Activated CD4-positive, alpha-beta T cell treated with anti-CD3 and anti-CD28 coated beads, Interleukin-2, amount 10 ng/mL, durations not matched to agents 24 days and 14 days (primary cell): ENCODE data around the gene BMP2. TPM values are rescaled to one million over a fixed set of nuclear protein-coding genes. Genes with fewer than 3 reads are reported as not detected.

Experiments used
- DNase-seq: peaks from one replicate; pipeline ENCODE4 v3.0.0; 2022
- H3K27ac Mint-ChIP-seq: one replicate; pipeline ENCODE4 v1.8.0; 2022; ENCODE audit warnings: mild to moderate bottlenecking, mixed read lengths
- H3K27me3 Mint-ChIP-seq: one replicate; pipeline ENCODE4 v1.8.0; 2022; ENCODE audit warnings: mixed read lengths
- H3K36me3 Mint-ChIP-seq: one replicate; pipeline ENCODE4 v1.8.0; 2022; ENCODE audit warnings: low read depth, mild to moderate bottlenecking, mixed read lengths
- H3K4me1 Mint-ChIP-seq: one replicate; pipeline ENCODE4 v1.8.0; 2021; ENCODE audit warnings: mixed read lengths
- H3K4me3 Mint-ChIP-seq: one replicate; pipeline ENCODE4 v1.8.0; 2022; ENCODE audit warnings: mild to moderate bottlenecking, moderate library complexity, mixed read lengths
- H3K9me3 Mint-ChIP-seq: one replicate; pipeline ENCODE4 v1.8.0; 2021; ENCODE audit warnings: mixed read lengths
- intact Hi-C: fragments of 100-400 bp; cut with micrococcal nuclease; formaldehyde crosslinking; loops from one replicate; pipeline ENCODE4 v1.15.1; 2023
- total RNA-seq: library from RNA; stranded (reverse); gene quantifications from 2 replicates; pipeline ENCODE4 v1.2.3, GENCODE V29; 2022

Gene BMP2
- total RNA-seq, result 0.09 and 0.12 TPM in 2 replicates

GRCh38 chr20:6767536-6768227, at the start of gene BMP2:
TSS of gene BMP2 (plus strand) at chr20:6767686. CDS start at chr20:6770127, 2,441 bp downstream.
- no peaks in the 10 kb centered on the region for H3K36me3 Mint-ChIP-seq
- H3K27me3 Mint-ChIP-seq, result peaks cover 49% of the 10 kb centered on the region
- H3K27ac Mint-ChIP-seq, result no peak within 1 kb of the TSS
- DNase-seq, result peak; percentile 71
- intact Hi-C loops, result loop anchor here (5.0 kb wide), 1 partner anchor 1090 kb away; no protein-coding TSS in a partner anchor
- H3K9me3 Mint-ChIP-seq, result no peaks in the 10 kb centered on the region
- H3K4me1 Mint-ChIP-seq, result no peaks in the 10 kb centered on the region
- peak within 1 kb of the TSS; percentile 48 for H3K4me3 Mint-ChIP-seq

DNA sequence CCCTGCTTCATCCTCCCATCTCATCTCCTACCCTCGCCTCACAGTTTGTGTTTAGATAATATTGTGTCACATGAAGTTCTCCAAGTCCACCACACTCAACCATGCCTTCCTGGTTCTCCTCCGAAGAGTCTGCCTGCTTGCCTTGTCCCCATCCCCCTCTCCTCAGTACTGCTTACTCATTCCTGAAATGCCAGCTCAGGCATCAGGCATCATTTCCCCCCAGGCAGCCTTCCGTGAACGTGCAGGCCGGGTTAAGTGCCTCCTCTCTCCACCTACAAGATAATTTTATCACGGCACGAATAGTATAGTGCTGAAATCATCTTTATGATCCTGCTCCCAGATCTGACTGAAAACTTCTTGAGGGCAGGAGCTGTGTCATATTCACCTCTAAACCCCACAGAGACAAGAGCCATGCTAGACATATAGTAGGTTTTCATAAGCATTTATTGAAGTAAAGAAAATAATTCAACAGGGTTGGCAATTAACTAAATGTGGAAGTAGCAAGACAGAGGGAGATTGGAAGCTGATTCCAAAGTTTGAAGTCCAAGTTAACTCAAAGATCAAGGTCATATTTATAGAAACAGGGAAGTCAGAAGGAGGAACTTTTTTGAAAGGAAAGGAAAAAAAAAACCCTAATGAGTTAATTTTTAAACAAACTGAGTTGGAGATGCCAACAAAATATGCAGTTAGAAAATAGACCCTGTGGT, 48.7 kb upstream of the BMP2 start:
- Mint-ChIP-seq H3K27ac (no peak overlapping the region), H3K36me3 (no peaks in the 10 kb centered on the region), H3K27me3 (no peaks in the 10 kb centered on the region), H3K4me3 (no peak overlapping the region), H3K9me3 (peaks cover 4% of the 10 kb centered on the region), H3K4me1 (no peaks in the 10 kb centered on the region)
- no peak for DNase-seq
- intact Hi-C loops, result no loop called here

DNA sequence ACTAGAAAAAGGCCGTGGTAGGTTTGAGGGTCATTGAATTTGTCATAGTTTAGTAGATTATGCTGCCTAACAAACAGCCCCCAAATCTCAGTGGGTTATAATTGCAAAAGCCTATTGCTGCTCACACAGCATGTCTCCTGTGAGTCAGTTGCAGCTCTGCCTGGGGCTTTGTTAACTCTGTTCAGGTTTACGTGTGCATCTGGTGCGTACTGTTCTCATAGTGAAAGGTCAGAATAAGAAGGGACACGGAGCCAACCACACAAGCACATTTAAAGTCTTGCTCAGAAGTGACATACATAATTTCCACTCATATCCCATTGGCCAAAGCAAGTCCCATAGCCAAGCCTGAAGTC, 48.1 kb upstream of the BMP2 start:
- no peak overlapping the region for H3K27ac Mint-ChIP-seq
- DNase-seq, result no peak
- H3K36me3 Mint-ChIP-seq, result no peaks in the 10 kb centered on the region
- no peaks in the 10 kb centered on the region for H3K27me3 Mint-ChIP-seq
- no peaks in the 10 kb centered on the region for H3K4me1 Mint-ChIP-seq
- intact Hi-C loops, result no loop called here
- H3K9me3 Mint-ChIP-seq, result peaks cover 4% of the 10 kb centered on the region
- H3K4me3 Mint-ChIP-seq, result no peak overlapping the region

DNA sequence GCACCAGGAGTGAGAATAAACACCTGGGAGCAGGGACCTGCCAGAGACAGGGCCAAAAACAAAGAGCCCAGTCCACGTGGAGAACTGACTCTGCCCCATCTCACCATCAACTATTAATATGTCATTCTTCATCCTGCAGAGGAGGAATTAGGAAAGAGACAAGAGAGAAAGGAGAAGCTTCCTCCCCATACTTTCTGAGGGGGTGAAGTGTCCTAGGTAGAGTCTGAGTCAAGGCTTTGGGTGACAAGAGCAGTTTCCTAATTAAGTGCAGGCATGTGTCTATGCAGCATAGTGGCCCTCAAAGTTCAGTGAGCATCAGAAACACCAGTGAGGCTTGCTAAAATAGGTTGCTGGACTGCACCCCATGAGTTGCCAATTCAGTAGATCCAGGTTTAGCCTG, 40.7 kb upstream of the BMP2 start:
- H3K36me3 Mint-ChIP-seq, result no peaks in the 10 kb centered on the region
- no peaks in the 10 kb centered on the region for H3K9me3 Mint-ChIP-seq
- no peak for DNase-seq
- H3K4me1 Mint-ChIP-seq, result no peaks in the 10 kb centered on the region
- no peak overlapping the region for H3K4me3 Mint-ChIP-seq
- intact Hi-C loops, result no loop called here
- H3K27ac Mint-ChIP-seq, result no peak overlapping the region
- H3K27me3 Mint-ChIP-seq, result no peaks in the 10 kb centered on the region

DNA sequence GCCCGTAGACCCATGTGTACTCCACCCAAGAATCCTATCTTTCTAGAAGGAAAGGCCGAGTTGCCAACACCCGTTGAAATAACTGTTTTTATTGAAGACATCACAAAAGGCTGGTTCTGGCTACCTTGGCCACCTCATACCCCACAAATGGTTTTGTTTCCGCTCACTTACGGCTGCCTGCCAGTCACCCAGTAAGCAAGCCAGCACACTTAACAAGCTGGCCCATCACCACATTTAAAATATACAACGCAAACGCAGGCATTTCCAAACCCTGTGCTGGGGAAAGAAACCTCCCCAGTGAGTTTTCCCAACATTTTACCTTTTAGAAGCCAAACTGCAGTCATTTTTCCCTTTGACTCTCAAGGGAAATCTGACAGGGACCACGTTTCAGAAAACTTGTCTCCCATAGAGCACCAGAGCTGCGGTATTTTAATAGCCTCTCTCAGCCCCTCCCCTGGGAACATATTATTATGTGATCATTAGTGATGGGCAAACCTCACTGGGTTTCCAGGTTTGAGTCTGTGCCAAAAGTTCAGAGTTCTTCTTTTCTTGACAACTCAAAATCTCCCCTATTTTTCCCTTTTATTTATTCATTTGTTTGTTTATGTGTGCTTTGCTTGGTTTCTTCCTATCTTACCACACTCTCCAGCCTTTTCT, 36.7 kb upstream of the BMP2 start:
- H3K27ac Mint-ChIP-seq, result no peak overlapping the region
- intact Hi-C loops, result no loop called here
- H3K9me3 Mint-ChIP-seq, result no peaks in the 10 kb centered on the region
- no peaks in the 10 kb centered on the region for H3K36me3 Mint-ChIP-seq
- no peaks in the 10 kb centered on the region for H3K4me1 Mint-ChIP-seq
- no peak for DNase-seq
- no peaks in the 10 kb centered on the region for H3K27me3 Mint-ChIP-seq
- no peak overlapping the region for H3K4me3 Mint-ChIP-seq

- no peak for DNase-seq
- no peaks in the 10 kb centered on the region for H3K36me3 Mint-ChIP-seq
- H3K27me3 Mint-ChIP-seq, result no peaks in the 10 kb centered on the region
- no peaks in the 10 kb centered on the region for H3K9me3 Mint-ChIP-seq
- H3K27ac Mint-ChIP-seq, result no peak overlapping the region
- intact Hi-C loops, result no loop called here
- H3K4me3 Mint-ChIP-seq, result no peak overlapping the region
- no peaks in the 10 kb centered on the region for H3K4me1 Mint-ChIP-seq
Observed at GRCh38 chr20:6732001-6732447, 35.5 kb upstream of the BMP2 start.

- H3K36me3 Mint-ChIP-seq, result no peaks in the 10 kb centered on the region
- DNase-seq, result no peak
- intact Hi-C loops, result no loop called here
- no peaks in the 10 kb centered on the region for H3K4me1 Mint-ChIP-seq
- no peak overlapping the region for H3K27ac Mint-ChIP-seq
- H3K9me3 Mint-ChIP-seq, result no peaks in the 10 kb centered on the region
- H3K4me3 Mint-ChIP-seq, result no peak overlapping the region
- H3K27me3 Mint-ChIP-seq, result no peaks in the 10 kb centered on the region
Observed at GRCh38 chr20:6732851-6733250, 34.6 kb upstream of the BMP2 start.

DNA sequence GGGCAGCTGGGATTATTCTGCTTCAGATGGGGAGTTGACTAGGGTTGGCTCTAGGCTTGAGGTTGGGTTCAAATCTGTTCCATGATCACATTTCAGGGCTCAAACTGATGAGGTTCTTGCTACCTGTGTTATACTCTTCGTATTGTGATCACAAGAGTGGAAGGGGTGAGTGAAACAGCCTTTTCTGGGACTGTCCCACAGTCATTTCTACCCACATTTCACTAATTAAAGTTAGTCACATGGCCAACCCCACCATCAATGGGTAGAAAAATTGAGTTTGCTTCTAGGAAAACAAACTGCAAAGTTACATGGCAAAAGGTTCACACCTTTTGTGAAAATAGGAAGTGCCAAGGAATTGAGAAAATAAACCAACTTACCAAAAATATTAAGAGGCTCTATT, 33.5 kb upstream of the BMP2 start:
- no peaks in the 10 kb centered on the region for H3K4me1 Mint-ChIP-seq
- H3K27ac Mint-ChIP-seq, result no peak overlapping the region
- no peaks in the 10 kb centered on the region for H3K36me3 Mint-ChIP-seq
- H3K4me3 Mint-ChIP-seq, result no peak overlapping the region
- intact Hi-C loops, result no loop called here
- no peak for DNase-seq
- H3K27me3 Mint-ChIP-seq, result no peaks in the 10 kb centered on the region
- no peaks in the 10 kb centered on the region for H3K9me3 Mint-ChIP-seq

GRCh38 chr20:6735942-6736845, 31.3 kb upstream of the BMP2 start:
- Mint-ChIP-seq H3K27me3 (no peaks in the 10 kb centered on the region), H3K4me1 (no peaks in the 10 kb centered on the region), H3K27ac (no peak overlapping the region), H3K36me3 (no peaks in the 10 kb centered on the region), H3K9me3 (no peaks in the 10 kb centered on the region), H3K4me3 (no peak overlapping the region)
- intact Hi-C loops, result no loop called here
- DNase-seq, result no peak

- Mint-ChIP-seq H3K27me3 (no peaks in the 10 kb centered on the region), H3K9me3 (peaks cover 3% of the 10 kb centered on the region), H3K4me1 (no peaks in the 10 kb centered on the region), H3K4me3 (no peak overlapping the region), H3K36me3 (no peaks in the 10 kb centered on the region), H3K27ac (no peak overlapping the region)
- intact Hi-C loops, result no loop called here
- DNase-seq, result no peak
Observed at GRCh38 chr20:6739406-6739805, 28.1 kb upstream of the BMP2 start.

GRCh38 chr20:6740096-6740495, 27.4 kb upstream of the BMP2 start:
- peaks cover 3% of the 10 kb centered on the region for H3K9me3 Mint-ChIP-seq
- H3K36me3 Mint-ChIP-seq, result no peaks in the 10 kb centered on the region
- no peak for DNase-seq
- no peaks in the 10 kb centered on the region for H3K27me3 Mint-ChIP-seq
- intact Hi-C loops, result no loop called here
- no peak overlapping the region for H3K27ac Mint-ChIP-seq
- no peaks in the 10 kb centered on the region for H3K4me1 Mint-ChIP-seq
- no peak overlapping the region for H3K4me3 Mint-ChIP-seq

GRCh38 chr20:6744180-6744579, 23.3 kb upstream of the BMP2 start:
- no peaks in the 10 kb centered on the region for H3K36me3 Mint-ChIP-seq
- DNase-seq, result no peak
- H3K9me3 Mint-ChIP-seq, result peaks cover 3% of the 10 kb centered on the region
- H3K4me3 Mint-ChIP-seq, result no peak overlapping the region
- no peaks in the 10 kb centered on the region for H3K4me1 Mint-ChIP-seq
- intact Hi-C loops, result no loop called here
- no peak overlapping the region for H3K27ac Mint-ChIP-seq
- no peaks in the 10 kb centered on the region for H3K27me3 Mint-ChIP-seq

DNA sequence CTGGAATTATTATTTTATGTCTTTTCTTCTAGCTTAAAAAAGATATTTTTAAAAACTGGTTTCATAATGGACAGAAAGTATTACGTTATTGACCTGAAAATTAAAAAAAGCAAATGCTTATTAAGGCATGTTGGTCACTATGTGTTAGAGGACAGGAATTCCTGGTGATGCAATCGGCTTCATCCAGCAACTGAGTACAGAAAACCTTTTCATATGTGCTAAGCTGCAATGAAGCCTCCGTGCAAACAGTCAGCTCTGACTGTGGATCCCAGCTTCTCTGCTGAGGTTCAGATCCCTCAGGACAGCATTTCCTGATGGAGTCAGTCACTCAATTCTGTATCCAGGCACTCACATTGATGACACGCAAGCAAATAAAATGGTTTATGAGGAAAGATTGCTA, 22.7 kb upstream of the BMP2 start:
- intact Hi-C loops, result no loop called here
- H3K36me3 Mint-ChIP-seq, result no peaks in the 10 kb centered on the region
- H3K4me1 Mint-ChIP-seq, result no peaks in the 10 kb centered on the region
- no peak overlapping the region for H3K4me3 Mint-ChIP-seq
- peaks cover 3% of the 10 kb centered on the region for H3K9me3 Mint-ChIP-seq
- DNase-seq, result no peak
- H3K27ac Mint-ChIP-seq, result no peak overlapping the region
- H3K27me3 Mint-ChIP-seq, result no peaks in the 10 kb centered on the region
